Suprapubic skin (tissue), 3 donors: ENCODE data around the gene THAP9.

Experiments
- CTCF ChIP-seq, 2 donors: fragments of 200-600 bp in 1 of 2; fragments of 450-650 bp in 1 of 2; sonication (generic) in 1 of 2; IDR thresholded peaks; one replicate each; pipeline ENCODE4 v1.5.1; 2016 to 2019; ENCODE audit warnings: antibody characterized with exemption in 2 of 2, mild to moderate bottlenecking in 1 of 2, moderate library complexity in 1 of 2
- POLR2A ChIP-seq, 2 donors: fragments of 450-650 bp; IDR thresholded peaks; one replicate each; pipeline ENCODE4 v1.6.1; 2017; ENCODE audit warnings: antibody characterized with exemption in 2 of 2, mild to moderate bottlenecking in 2 of 2, moderate library complexity in 2 of 2

- TF ChIP-seq CTCF (IDR thresholded peaks at IDR 0.05) (no peak), POLR2A (IDR thresholded peaks at IDR 0.05) (no peak)
Measured at GRCh38 chr4:82890528-82890900, 10.0 kb upstream of the THAP9 start.
